ENCODE data around the gene NFU1. TPM values are rescaled to one million over a fixed set of nuclear protein-coding genes. Genes with fewer than 3 reads are reported as not detected.

NFU1 gene
- 23.9 and 33.1 TPM in 2 replicates for total RNA-seq

DNA sequence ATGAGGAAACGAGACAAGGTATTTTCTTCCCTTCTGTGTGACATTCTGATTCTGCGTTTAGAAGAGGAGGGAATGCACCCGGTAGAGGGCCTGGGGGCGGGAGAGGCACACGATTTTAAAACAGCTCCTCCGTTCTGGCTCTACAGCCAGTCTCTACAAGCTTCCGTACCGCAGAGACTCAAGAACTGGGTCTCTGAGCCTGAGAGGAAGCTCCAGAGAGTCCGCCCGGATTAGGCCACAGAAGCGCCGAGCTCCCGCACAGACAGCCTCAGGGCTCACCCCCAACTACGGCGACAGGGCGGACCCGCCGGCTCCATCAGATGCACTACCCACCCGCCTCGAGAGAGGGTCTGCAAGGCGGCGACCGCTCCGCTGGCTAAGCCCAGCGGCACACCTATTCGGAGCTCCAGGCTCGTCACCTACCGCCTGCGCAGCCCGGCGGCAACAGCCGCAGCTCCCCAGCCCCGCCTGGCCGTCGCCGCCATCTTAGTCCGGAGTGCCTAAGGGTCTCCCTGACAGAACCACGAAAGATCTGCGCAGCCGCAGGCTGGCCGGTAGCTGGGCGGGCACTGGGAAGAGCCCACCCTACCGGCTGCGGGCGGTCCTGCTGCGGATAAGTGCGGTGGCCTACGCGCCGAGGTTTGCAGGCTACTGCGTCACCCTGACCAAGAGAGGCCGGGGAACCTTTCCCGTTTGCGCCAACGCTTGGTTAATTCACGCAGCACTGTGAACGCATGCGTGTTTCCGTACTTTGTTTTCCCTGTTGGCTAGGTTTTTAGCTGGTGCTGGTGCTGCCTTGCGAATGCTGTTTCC is at the start of gene NFU1:
Gene NFU1 (minus strand): TSS at position 498 of the 813 bp plus-strand sequence. CDS start 13 bp downstream, at position 485.

DNA sequence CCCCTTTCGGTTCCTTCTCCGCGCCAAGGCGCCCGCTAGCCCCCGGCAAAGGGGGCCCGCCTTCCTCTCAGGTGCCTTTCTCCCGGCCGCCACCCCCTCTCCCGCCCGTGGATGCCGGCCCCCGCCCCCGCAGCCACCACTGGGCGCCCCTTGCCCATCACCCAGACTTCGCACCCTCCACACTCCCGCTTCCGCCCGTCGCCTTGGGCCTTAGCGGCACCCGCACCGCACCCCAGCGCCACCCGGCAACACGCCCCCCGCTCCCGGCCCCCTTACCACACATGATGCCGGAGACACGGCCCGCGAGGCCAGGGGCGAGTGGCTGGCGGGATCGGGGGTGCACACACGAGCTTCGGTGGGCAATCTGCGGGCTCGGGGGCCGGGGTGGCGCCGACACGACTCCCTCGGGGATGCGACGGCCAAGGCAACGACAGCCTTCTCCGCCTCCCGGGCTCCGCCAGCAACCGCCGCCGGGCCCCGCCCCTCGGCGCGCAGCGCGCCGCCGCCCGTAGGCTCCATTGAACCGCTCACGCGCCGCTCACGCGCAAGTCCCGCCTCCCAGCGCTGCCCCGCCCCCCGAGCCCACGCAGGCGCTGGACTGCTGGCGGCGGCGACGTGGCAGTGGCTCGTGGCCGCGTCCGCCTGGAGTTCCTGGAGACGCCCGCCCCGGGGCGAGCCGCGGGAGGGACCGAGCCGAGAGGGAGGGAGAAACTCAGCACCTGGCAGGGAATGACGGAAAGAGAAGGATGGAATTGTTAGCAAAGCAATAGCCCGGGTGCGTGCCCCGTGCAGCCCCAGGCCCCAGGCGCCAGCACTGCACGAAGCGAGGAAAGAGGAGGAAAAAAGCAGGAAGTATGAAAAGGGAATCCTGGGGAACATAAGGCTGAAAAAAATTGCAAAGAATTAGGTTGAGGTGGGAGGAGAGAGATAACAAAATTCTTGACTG is 50.2 kb downstream of the NFU1 start, which contains the start of gene GFPT1:
Gene GFPT1 (minus strand): TSS at position 439 of the 946 bp plus-strand sequence. CDS start 156 bp downstream, at position 283.

Other genes with a start within 250 kb of the NFU1 start
- 20.6 and 36.4 TPM in 2 replicates for gene GFPT1, start 50.2 kb downstream of the NFU1 start, total RNA-seq
- 34.2 and 43.6 TPM in 2 replicates for gene AAK1, start 206.3 kb upstream of the NFU1 start, total RNA-seq

Measured in subcutaneous preadipocyte (primary cell).